HG03103 (cell line): ENCODE measurements around the gene GSX2.
A peak's percentile ranks its signal among the peaks of the same experiment; 100 is the strongest.
"Not testable (repeated sequence)": the region's sequence is repeated elsewhere in the genome, so short reads cannot be mapped to it uniquely, and the experiment has no call there.

Source experiments
- ATAC-seq: cut with Tn5 transposase; IDR thresholded peaks from one replicate; pipeline ENCODE4 v1.9.1; 2021; ENCODE audit warnings: low read depth; ENCODE audit not compliant: unreplicated experiment

The GSX2 gene

DNA sequence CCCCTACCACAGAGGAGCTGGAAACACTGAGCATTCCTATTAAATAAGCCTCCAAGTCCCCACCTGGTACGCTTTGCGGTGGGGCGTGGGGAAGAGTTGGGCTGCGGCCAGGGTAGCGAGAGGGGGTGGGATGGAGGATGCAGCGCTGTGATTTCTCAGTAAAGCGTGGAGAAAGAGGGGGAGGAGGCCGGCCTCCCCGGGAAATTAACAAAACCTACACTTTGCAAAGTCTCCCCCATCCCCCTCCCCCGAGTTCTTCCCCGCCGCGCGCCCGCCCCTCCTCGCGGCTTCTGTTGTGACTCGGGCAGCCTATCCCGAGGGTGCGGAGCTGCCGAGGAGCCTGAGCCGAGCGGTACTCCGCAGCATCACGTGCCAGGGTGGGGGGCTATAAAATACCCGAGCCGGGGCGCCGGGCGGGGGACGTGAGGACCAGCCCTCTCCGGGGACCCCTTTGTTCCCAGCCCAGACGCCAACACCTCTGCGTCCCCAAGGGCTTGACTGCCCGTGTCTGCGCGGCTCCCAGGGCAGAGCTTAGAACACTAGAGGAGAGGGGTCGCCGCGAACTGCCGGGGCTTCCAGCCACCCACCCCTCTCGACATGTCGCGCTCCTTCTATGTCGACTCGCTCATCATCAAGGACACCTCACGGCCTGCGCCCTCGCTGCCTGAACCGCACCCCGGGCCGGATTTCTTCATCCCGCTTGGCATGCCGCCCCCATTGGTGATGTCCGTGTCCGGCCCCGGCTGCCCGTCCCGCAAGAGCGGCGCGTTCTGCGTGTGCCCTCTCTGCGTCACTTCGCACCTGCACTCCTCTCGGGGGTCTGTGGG lies at the start of gene GSX2:
Gene GSX2 (plus strand): TSS at position 416 of the 827 bp plus-strand sequence. CDS start 182 bp downstream, at position 598.
- no peak for ATAC-seq

DNA sequence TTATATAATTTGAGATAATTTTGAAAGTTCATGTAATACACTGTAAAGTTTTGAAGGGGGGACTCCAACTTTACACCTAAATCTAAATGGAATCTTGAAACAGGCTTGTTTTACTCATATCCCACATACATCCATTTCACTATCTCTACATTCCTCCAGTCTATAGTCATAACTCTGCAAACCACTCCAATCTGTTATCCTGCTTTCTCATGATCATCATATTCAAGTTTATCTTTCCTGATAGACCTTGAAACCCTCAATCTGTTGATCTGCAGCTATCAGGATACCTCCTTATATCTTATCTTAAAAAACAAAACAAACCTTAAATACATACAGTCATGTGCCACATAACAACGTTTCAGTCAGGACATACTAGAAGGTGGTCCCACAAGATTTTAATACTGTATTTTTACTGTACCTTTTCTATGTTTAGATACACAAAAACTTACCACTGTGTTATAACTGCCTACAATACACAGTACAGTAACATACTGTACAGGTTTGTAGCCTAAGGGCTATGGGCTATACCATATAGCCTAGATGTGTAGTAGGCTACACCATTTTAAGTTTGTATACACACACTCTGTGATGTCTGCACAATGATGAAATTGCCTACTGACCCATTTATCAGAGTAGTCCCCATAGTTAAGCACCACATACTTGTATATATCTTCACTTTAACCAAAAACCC lies 49.6 kb upstream of the GSX2 start:
- no peak for ATAC-seq

DNA sequence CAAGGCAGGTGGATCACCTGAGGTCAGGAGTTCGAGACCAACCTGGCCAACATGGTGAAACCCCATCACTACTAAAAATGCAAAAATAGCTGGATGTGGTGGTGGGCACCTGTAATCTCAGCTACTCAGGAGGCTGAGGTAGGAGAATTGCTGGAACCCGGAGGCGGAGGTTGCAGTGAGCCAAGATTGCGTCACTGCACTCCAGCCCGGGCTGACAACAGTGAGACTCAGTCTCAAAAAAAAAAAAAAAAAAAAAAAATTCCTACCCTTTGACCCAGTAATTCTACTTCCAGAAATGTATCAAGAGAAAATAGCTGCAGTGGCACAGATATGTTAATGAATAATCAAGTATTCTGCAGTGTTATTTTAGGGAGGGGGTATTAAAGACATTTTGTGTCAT lies 46.6 kb upstream of the GSX2 start:
- ATAC-seq = not testable (repeated sequence)

GRCh38 chr4:54054501-54054900 lies 45.5 kb upstream of the GSX2 start:
- no peak for ATAC-seq

DNA sequence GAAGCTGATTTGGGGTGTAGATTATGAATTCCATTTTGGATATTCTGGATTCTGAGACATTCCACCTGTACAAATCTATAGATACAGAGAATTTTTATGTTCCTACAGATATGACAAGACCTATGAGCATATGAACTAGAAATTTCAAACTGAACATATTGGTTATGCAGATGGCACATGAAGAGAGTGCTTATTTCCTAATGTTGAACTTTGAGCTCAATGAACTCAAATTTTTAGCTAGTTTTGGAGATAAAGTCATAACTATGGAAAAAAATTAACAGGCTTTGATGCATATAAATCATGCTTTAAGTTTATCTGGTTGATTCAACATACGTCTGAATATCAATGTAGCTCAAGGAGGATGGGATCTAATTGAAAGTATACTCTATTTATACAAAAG lies 44.5 kb upstream of the GSX2 start:
- ATAC-seq = no peak

DNA sequence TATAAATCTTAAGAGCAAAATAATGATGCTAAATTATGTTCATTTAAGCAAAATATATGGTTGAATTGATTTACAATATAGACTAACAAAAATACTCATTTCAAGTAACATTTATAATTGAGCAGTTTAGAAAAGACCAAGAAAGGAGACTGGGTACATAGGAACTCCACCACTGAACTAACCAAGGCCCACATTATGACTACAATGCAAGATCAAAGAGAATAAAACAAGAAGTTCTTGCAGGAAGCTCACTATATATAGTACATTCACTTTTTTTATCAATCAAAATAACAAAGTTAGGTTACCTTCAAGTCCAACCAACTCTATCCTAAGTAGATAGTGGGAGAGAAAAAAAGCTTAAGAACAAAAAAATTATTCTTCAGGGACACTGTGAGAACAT lies 43.6 kb upstream of the GSX2 start:
- no peak for ATAC-seq

DNA sequence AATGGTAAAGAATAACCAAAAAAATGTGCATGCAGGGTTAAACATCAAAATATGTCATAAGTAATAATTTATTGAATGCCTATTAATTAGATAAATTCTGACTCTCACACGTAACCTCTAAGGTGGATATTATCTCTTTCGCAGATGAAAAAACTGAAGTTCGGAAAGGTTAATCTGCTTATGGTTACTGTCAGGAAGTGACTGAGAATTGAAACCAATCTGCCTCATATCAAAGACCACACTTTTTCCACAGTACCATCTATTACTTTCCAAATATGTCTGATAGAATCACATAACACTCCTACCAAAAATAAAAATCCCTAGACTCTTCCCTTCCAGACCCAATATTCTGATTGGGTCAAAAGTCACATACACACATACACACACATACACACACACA lies 41.8 kb upstream of the GSX2 start:
- no peak for ATAC-seq

GRCh38 chr4:54060116-54060515 lies 39.8 kb upstream of the GSX2 start:
- ATAC-seq = no peak

DNA sequence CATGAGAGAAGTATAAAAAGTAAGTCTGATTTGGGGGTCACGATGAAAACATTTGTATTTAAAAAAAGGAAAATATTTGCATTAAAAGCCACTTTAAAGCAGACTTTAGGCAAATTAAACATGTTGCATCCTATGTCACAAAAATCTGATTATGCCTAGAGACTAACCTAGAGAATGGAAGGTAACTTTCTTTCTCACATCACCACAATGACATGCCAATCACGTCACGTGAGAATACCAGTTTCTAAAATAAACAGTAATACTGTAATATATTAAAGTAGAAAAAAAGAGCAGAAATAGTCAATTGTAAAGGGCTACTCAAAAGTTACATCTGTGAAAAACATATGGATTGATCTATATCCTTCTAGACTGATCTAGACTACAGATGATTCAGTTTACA lies 38.9 kb upstream of the GSX2 start:
- ATAC-seq = no peak

DNA sequence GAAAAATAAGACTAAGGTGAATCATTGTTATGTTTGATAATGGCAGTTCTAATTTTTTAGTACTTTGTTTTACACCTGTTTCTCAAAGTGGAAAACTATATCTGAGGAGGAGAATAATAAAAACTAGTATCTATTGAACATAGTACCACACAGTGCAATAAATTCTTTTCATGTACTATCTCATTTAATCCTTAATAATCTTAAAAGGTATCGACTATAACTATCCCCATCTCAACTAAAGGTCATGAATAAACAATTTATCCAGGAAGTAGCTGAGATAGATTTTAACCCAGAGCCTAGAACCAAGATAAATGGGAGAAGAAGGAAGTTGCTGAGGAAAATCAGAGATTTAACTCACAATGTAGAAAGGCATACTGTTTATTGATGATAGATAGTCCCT lies 38.1 kb upstream of the GSX2 start:
- ATAC-seq = no peak

- no peak for ATAC-seq
Observed at GRCh38 chr4:54062392-54062791, 37.6 kb upstream of the GSX2 start.

GRCh38 chr4:54063229-54063628 lies 36.7 kb upstream of the GSX2 start:
- no peak for ATAC-seq

- ATAC-seq = peak; percentile 14
Observed at GRCh38 chr4:54063737-54064316, 36.1 kb upstream of the GSX2 start.

- ATAC-seq = peak; percentile 93
Observed at GRCh38 chr4:54064317-54065111, 35.4 kb upstream of the GSX2 start, which contains the start of gene CHIC2. CHIC2 (minus strand) TSS chr4:54064605; CDS start chr4:54064300, 305 bp downstream.

DNA sequence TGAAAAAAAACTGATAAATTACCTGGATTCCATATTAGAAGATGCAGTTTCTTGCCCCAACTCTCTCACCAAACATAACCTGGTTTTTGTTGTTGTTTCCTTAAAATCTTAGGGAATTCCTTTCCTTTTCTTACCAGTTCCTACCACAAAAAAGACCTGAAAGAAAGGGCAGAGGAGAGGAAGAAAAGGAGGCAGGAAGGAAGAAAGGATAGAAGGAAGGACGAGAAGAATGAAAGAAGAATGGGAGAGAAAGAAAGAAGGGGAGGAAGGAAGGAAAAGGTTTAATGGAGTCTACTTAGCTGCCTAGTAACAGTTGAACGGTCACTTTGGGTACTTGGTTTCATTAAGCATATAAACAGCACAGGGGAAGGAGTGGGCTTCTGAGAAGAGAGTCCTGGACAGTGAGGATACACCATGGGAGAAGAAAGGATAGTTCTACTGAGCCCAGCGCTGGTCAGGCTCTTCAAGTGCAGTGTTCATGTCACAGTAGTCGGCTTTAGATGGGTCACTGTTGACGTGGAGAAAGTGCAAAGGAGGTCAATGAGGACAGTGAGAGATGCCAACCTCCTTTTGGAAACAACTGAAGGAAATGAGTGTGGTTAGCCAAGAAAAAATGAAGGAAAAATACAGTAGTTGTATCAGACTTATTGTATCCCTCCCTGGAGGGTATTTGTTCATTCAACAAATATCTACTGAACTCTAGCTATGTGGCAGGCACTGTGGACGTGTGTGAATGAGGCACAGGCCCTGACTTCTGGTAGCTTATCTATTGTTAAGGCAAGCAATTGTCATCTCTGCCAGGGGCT lies 34.5 kb upstream of the GSX2 start:
- no peak for ATAC-seq

DNA sequence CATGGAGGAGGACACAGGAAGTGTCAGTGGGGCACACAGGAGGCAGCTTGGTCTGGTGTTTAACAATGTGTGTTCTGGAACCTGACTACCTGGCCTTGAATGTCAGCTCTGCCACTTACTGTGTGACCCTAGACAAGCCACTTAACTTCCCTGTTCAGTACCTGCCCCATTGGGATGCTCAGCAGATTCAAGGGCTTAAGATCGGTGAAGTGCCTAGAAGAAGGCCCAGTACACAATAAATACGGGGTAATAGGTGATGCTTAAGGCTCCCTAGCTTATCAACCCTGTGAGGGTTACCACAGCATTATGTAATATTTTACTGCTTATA lies 33.9 kb upstream of the GSX2 start:
- no peak for ATAC-seq

DNA sequence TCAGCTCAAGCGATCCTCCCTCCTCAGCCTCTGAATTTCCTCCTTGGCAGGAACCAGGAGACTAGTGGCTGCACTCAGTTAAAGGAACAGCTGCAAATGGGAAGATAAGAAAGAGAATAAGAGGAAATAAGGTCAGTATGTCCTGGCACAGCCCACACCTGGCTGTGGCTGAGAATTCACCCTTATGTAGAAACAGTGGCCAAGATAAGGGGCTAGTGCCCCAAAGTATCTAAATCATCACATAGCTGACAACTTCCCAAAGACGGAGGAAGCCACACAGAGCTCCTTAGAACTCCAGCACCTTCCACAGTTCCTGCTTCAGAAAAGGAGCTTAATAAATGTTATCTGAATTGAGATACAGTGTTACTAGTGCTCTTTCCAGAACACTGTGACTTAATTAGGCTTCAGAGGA lies 33.2 kb upstream of the GSX2 start:
- ATAC-seq = no peak

DNA sequence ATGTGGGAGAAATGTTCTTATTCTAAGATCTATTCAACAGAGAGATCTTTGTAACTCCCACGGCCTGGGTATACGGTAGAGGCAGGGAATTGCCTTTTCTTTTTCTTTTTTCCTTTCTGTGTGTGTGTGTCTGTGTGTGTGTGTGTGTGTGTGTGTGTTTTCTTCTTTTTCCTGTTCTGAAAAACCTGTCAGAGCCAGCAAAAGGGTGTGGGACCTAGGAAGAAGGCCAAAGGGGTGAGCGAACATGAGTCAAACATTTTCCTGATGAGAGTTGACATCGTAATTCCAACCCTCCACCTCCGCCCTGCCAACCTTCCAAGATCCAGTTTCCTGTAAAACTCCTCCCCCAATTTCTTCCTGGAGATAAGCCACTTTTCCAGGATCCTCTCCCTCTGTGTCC lies 32.8 kb upstream of the GSX2 start:
- ATAC-seq = no peak

DNA sequence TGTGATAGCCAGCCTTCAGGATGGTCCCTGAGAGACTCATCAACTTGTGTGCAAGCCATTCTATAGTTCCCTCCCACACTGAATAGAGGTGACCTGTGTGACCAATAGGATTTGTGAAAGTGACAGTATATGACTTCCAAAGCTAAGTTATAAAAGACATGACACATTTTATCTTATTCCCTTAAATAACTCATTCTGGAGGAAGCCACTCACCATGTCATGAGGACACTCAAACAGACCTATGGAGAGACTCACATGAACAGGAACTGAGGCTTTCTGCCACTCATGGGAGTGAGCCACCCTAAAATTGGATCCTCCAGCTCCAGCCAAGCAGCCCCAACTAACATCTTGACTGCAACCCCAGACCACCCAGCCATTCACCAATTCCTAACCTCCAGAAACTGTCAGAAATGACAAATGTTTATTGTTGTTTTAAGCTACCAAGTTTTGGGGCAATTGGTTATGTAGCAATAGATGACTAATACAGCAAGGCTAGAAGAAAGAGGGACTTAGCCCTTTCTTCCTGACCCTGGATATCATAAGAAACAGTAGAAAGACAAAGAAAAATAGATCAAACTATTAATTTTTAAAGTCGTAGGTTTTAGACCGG lies 26.6 kb upstream of the GSX2 start:
- ATAC-seq = no peak

DNA sequence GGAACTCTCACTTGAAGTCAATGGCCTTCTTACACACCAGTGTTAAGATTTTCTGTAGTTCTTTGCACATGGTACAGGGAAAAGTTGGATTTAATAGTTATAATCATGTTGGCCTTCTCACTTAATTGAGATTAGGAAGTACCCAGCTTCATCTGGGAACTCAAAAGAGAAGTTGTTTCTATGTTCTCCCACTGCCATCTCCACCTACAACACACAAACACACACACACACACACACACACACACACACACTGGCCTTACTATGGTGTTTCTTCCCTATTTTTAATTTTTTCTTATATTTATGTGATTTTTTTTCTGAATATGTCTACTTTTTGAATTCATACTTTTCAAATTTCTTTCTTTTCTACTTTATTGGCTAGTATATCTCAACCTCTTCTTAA lies 25.6 kb upstream of the GSX2 start:
- ATAC-seq = no peak
